SIG-M5 treated with dmso at 0.1 percent for 504 hours (cell line): ENCODE results near the gene SUSD1.
A peak's percentile ranks its signal among the peaks of the same experiment; 100 is the strongest.
"Not testable (repeated sequence)": the region's sequence is repeated elsewhere in the genome, so short reads cannot be mapped to it uniquely, and the experiment has no call there.

ENCODE experiments used
- DNase-seq: peaks from one replicate; lab custom pipeline; 2025; ENCODE audit not compliant: unreplicated experiment; lab: John Stamatoyannopoulos, UW

SUSD1 gene

GRCh38 chr9:112132356-112132755 is 42.7 kb downstream of the SUSD1 start:
- DNase-seq, result no peak

GRCh38 chr9:112130997-112131396 is 44.1 kb downstream of the SUSD1 start:
- DNase-seq, result no peak

- no peak for DNase-seq
These were observed 44.8 kb downstream of the SUSD1 start for GRCh38 chr9:112130347-112130746.

- DNase-seq, result no peak
These were observed 45.9 kb downstream of the SUSD1 start for GRCh38 chr9:112129246-112129645.

- not testable (repeated sequence) for DNase-seq
These were observed 46.7 kb downstream of the SUSD1 start for GRCh38 chr9:112128399-112128798.

- no peak for DNase-seq
These were observed 47.8 kb downstream of the SUSD1 start for GRCh38 chr9:112127281-112127680.

GRCh38 chr9:112125951-112126388 is 49.1 kb downstream of the SUSD1 start:
- no peak for DNase-seq

GRCh38 chr9:112124156-112124555 is 50.9 kb downstream of the SUSD1 start:
- no peak for DNase-seq

- no peak for DNase-seq
These were observed 53.5 kb downstream of the SUSD1 start for GRCh38 chr9:112121633-112122032.

GRCh38 chr9:112120439-112120925 is 54.6 kb downstream of the SUSD1 start:
- DNase-seq, result no peak

GRCh38 chr9:112120030-112120341 is 55.1 kb downstream of the SUSD1 start:
- DNase-seq, result no peak

GRCh38 chr9:112119225-112120029 is 55.7 kb downstream of the SUSD1 start:
- no peak for DNase-seq

- DNase-seq, result no peak
These were observed 57.1 kb downstream of the SUSD1 start for GRCh38 chr9:112118009-112118408.

GRCh38 chr9:112115970-112116753 is 58.9 kb downstream of the SUSD1 start:
- DNase-seq, result no peak

- DNase-seq, result no peak
These were observed 60.0 kb downstream of the SUSD1 start for GRCh38 chr9:112115109-112115508.

- DNase-seq, result peak; percentile 14
These were observed 62.0 kb downstream of the SUSD1 start for GRCh38 chr9:112112941-112113681.

- DNase-seq, result no peak
These were observed 62.6 kb downstream of the SUSD1 start for GRCh38 chr9:112112519-112112918.

GRCh38 chr9:112111461-112111860 is 63.6 kb downstream of the SUSD1 start:
- no peak for DNase-seq

GRCh38 chr9:112110777-112111113 is 64.4 kb downstream of the SUSD1 start:
- DNase-seq, result no peak

GRCh38 chr9:112110094-112110776 is 64.9 kb downstream of the SUSD1 start:
- DNase-seq, result no peak

- peak; percentile 86 for DNase-seq
These were observed 70.2 kb downstream of the SUSD1 start for GRCh38 chr9:112104901-112105300.
